Measurements from ENCODE around the gene RSBN1L.
A peak's percentile ranks its signal among the peaks of the same experiment; 100 is the strongest.

Gene RSBN1L

DNA sequence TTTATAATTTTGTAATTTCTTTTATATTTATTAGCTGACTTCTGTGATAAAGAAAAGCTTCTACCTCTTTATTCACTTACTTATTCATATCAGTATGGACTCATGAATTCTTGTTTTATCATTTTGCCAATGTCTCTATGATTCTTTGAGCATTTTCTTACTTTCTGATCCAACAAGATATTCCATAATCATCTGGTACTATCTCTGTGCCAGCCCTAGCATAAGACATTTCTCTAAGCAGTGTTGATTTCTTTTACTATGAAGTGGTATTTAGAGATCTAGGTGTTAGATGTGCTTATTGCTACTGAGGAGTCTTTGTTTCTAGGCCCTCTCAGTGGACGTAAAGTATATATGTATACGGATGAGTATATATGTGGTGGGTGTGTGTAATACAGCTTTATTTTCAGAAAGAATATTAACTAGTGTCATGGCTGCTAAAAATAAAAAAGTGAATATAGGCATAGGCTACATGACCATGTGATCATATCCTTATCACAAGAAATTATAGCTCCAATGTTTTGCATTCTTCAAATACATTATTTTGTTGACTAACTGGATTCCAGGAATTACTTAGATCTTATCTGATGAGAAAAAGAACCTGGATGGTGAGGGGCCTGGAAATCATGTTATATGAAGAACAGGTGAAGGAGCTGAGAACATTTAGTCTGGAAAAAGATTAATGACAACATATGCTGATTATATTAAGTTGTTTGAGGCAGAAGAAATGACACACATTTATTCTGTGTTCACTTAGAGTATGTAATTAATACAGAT is 115.4 kb downstream of the RSBN1L start:
- peaks cover 7% of the 10 kb centered on the region; the same call in 1 of the 2 replicates for H3K36me3 ChIP-seq (ENCODE audit: low read depth)
- peaks cover 13% of the 10 kb centered on the region for H3K4me1 ChIP-seq (ENCODE audit: insufficient read depth, poor library complexity, severe bottlenecking)
- H3K9me3 ChIP-seq (ENCODE audit: severe bottlenecking): peaks cover 6% of the 10 kb centered on the region
- H3K4me3 ChIP-seq (ENCODE audit: severe bottlenecking): no peak overlapping the region
- TF ChIP-seq, protein P1, sequence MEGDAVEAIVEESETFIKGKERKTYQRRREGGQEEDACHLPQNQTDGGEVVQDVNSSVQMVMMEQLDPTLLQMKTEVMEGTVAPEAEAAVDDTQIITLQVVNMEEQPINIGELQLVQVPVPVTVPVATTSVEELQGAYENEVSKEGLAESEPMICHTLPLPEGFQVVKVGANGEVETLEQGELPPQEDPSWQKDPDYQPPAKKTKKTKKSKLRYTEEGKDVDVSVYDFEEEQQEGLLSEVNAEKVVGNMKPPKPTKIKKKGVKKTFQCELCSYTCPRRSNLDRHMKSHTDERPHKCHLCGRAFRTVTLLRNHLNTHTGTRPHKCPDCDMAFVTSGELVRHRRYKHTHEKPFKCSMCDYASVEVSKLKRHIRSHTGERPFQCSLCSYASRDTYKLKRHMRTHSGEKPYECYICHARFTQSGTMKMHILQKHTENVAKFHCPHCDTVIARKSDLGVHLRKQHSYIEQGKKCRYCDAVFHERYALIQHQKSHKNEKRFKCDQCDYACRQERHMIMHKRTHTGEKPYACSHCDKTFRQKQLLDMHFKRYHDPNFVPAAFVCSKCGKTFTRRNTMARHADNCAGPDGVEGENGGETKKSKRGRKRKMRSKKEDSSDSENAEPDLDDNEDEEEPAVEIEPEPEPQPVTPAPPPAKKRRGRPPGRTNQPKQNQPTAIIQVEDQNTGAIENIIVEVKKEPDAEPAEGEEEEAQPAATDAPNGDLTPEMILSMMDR (IDR thresholded peaks at IDR 0.05; ENCODE audit: poor library complexity, severe bottlenecking): no peak
- no peak for DNase-seq (ENCODE audit: low spot score)
- peak; percentile 67 for ATAC-seq (ENCODE audit: low read depth)
- peak overlapping the region; percentile 40 for H3K27ac ChIP-seq (ENCODE audit: poor library complexity, severe bottlenecking)
- H3K27me3 ChIP-seq (ENCODE audit: insufficient read depth, poor library complexity, severe bottlenecking): no peaks in the 10 kb centered on the region

GRCh38 chr7:77812290-77812685 is 116.0 kb downstream of the RSBN1L start:
- H3K27ac ChIP-seq (ENCODE audit: poor library complexity, severe bottlenecking): peak overlapping the region; percentile 40
- H3K4me1 ChIP-seq (ENCODE audit: insufficient read depth, poor library complexity, severe bottlenecking): peaks cover 13% of the 10 kb centered on the region
- ATAC-seq (ENCODE audit: low read depth) (peak; percentile 78), DNase-seq (ENCODE audit: low spot score) (no peak)
- H3K4me3 ChIP-seq (ENCODE audit: severe bottlenecking): no peak overlapping the region
- H3K27me3 ChIP-seq (ENCODE audit: insufficient read depth, poor library complexity, severe bottlenecking): no peaks in the 10 kb centered on the region
- H3K9me3 ChIP-seq (ENCODE audit: severe bottlenecking): peaks cover 3% of the 10 kb centered on the region
- TF ChIP-seq, protein P1 (IDR thresholded peaks at IDR 0.05; ENCODE audit: poor library complexity, severe bottlenecking): no peak
- H3K36me3 ChIP-seq (ENCODE audit: low read depth): peaks cover 7% of the 10 kb centered on the region; the same call in 1 of the 2 replicates

DNA sequence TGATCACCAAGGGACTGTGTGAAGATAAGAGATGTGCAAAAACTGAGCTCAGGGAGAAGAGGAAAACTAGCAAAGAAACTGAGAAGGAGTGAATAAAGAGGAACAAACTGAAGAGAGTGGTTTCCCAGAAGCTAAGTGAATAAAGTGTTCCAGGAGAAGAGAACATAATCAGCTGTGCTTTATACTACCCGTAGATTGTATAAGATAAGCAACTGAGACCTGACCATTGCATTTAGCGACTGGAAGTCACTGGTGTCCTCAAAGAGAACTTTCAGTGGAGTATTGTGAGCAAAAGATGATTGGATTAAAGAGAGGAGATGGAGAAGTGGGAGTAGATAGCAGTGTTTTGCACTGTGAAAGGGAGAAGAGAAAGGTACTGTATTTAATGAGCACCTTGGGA is 116.9 kb downstream of the RSBN1L start:
- peaks cover 13% of the 10 kb centered on the region for H3K4me1 ChIP-seq (ENCODE audit: insufficient read depth, poor library complexity, severe bottlenecking)
- DNase-seq (ENCODE audit: low spot score): no peak
- no peaks in the 10 kb centered on the region for H3K27me3 ChIP-seq (ENCODE audit: insufficient read depth, poor library complexity, severe bottlenecking)
- H3K27ac ChIP-seq (ENCODE audit: poor library complexity, severe bottlenecking): no peak overlapping the region
- TF ChIP-seq, protein P1 (IDR thresholded peaks at IDR 0.05; ENCODE audit: poor library complexity, severe bottlenecking): no peak
- peaks cover 7% of the 10 kb centered on the region; the same call in 1 of the 2 replicates for H3K36me3 ChIP-seq (ENCODE audit: low read depth)
- H3K4me3 ChIP-seq (ENCODE audit: severe bottlenecking): no peak overlapping the region
- no peak for ATAC-seq (ENCODE audit: low read depth)
- peaks cover 3% of the 10 kb centered on the region for H3K9me3 ChIP-seq (ENCODE audit: severe bottlenecking)

DNA sequence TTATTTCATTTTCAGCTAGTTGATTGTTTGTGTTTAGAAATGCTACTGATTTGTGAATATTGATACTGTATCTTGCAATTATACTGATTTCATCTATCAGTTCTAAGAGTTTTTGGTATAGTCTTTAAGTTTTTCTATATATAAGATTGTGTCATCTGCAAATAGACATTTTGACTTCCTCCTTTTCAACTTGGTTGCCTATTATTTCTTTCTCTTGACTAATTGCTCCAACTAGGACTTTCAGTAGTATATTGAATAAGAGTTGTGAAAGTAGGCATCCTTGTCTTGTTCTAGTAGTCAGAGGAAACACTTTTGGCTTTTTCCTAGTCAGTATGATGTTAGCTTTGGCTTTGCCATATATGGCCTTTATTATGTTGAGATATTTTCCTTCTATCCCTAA is 122.8 kb downstream of the RSBN1L start:
- H3K27me3 ChIP-seq (ENCODE audit: insufficient read depth, poor library complexity, severe bottlenecking): no peaks in the 10 kb centered on the region
- H3K36me3 ChIP-seq (ENCODE audit: low read depth): peaks cover 7% of the 10 kb centered on the region; the same call in 1 of the 2 replicates
- H3K9me3 ChIP-seq (ENCODE audit: severe bottlenecking): peaks cover 11% of the 10 kb centered on the region
- TF ChIP-seq, protein P1 (IDR thresholded peaks at IDR 0.05; ENCODE audit: poor library complexity, severe bottlenecking): no peak
- no peak overlapping the region for H3K27ac ChIP-seq (ENCODE audit: poor library complexity, severe bottlenecking)
- no peak for ATAC-seq (ENCODE audit: low read depth)
- H3K4me1 ChIP-seq (ENCODE audit: insufficient read depth, poor library complexity, severe bottlenecking): no peaks in the 10 kb centered on the region
- no peak overlapping the region for H3K4me3 ChIP-seq (ENCODE audit: severe bottlenecking)
- DNase-seq (ENCODE audit: low spot score): no peak

- TF ChIP-seq, protein P1 (IDR thresholded peaks at IDR 0.05; ENCODE audit: poor library complexity, severe bottlenecking): no peak
- no peak overlapping the region for H3K27ac ChIP-seq (ENCODE audit: poor library complexity, severe bottlenecking)
- DNase-seq (ENCODE audit: low spot score) (no peak), ATAC-seq (ENCODE audit: low read depth) (no peak)
- H3K4me1 ChIP-seq (ENCODE audit: insufficient read depth, poor library complexity, severe bottlenecking): no peaks in the 10 kb centered on the region
- peaks cover 3% of the 10 kb centered on the region; the same call in 1 of the 2 replicates for H3K36me3 ChIP-seq (ENCODE audit: low read depth)
- no peak overlapping the region for H3K4me3 ChIP-seq (ENCODE audit: severe bottlenecking)
- no peaks in the 10 kb centered on the region for H3K27me3 ChIP-seq (ENCODE audit: insufficient read depth, poor library complexity, severe bottlenecking)
- peaks cover 11% of the 10 kb centered on the region for H3K9me3 ChIP-seq (ENCODE audit: severe bottlenecking)
Observed at GRCh38 chr7:77820967-77821366, 124.7 kb downstream of the RSBN1L start.

Measured in RWPE2 (cell line).